ENCODE measurements around the gene CYP2W1. TPM values are rescaled to one million over a fixed set of nuclear protein-coding genes. Genes with fewer than 3 reads are reported as not detected.

The CYP2W1 gene
- total and polyA plus RNA-seq, 8 donors, result 0.12 to 0.76 (median 0.35) TPM; not detected in 1

GRCh38 chr7:936386-937054, 46.5 kb upstream of the CYP2W1 start:
- TF ChIP-seq CTCF (IDR thresholded peaks at IDR 0.05), result no peak
- ATAC-seq, result peak in 1 of 4 donors; percentile 17
- no peaks in the 10 kb centered on the region for H3K36me3 ChIP-seq
- WGBS, 2 donors, result 87 to 93% methylated on average over 18 to 22 of the region's 22 CpGs
- H3K9me3 ChIP-seq, result no peaks in the 10 kb centered on the region
- no peak for FAIRE-seq
- H3K27ac ChIP-seq, result no peak overlapping the region
- no peaks in the 10 kb centered on the region for H3K4me1 ChIP-seq
- intact Hi-C loops (cut with DNase I), result no loop called here
- H3K27me3 ChIP-seq, result no peaks in the 10 kb centered on the region
- peak in 3 of 6 donors; percentile 30 to 70 (median 54) for DNase-seq
- no peak overlapping the region for H3K4me3 ChIP-seq

GRCh38 chr7:937856-938484, 45.0 kb upstream of the CYP2W1 start:
- no peaks in the 10 kb centered on the region for H3K36me3 ChIP-seq
- no peak for TF ChIP-seq CTCF (IDR thresholded peaks at IDR 0.05)
- H3K9me3 ChIP-seq, result no peaks in the 10 kb centered on the region
- ATAC-seq (no peak), FAIRE-seq (no peak), DNase-seq (peak in 3 of 6 donors; percentile 5 to 30 (median 20))
- no peaks in the 10 kb centered on the region for H3K4me1 ChIP-seq
- H3K4me3 ChIP-seq, result no peak overlapping the region
- 86 to 93% methylated on average over 16 of the region's 16 CpGs for WGBS, 2 donors
- no peak overlapping the region for H3K27ac ChIP-seq
- intact Hi-C loops (cut with DNase I), result no loop called here
- no peaks in the 10 kb centered on the region for H3K27me3 ChIP-seq

- Histone ChIP-seq H3K36me3 (no peaks in the 10 kb centered on the region), H3K4me3 (no peak overlapping the region), H3K4me1 (no peaks in the 10 kb centered on the region), H3K9me3 (no peaks in the 10 kb centered on the region), H3K27me3 (no peaks in the 10 kb centered on the region), H3K27ac (no peak overlapping the region)
- intact Hi-C loops (cut with DNase I), result no loop called here
- WGBS, 2 donors, result 96 to 98% methylated on average over 27 of the region's 27 CpGs
- TF ChIP-seq CTCF (IDR thresholded peaks at IDR 0.05), result no peak
- peak in 3 of 6 donors; percentile 12 to 60 (median 46) for DNase-seq
- FAIRE-seq, result no peak
- ATAC-seq, result no peak
These were observed 44.3 kb upstream of the CYP2W1 start for GRCh38 chr7:938546-939185.

GRCh38 chr7:939843-940242, 43.1 kb upstream of the CYP2W1 start:
- H3K27ac ChIP-seq, result no peak overlapping the region
- H3K9me3 ChIP-seq, result no peaks in the 10 kb centered on the region
- H3K4me1 ChIP-seq, result peaks cover 0 to 4% (median 0%) of the 10 kb centered on the region in 3 donors
- H3K36me3 ChIP-seq, result no peaks in the 10 kb centered on the region
- FAIRE-seq (no peak), DNase-seq (peak in 1 of 6 donors; percentile 6), ATAC-seq (no peak)
- intact Hi-C loops (cut with DNase I), result no loop called here
- H3K4me3 ChIP-seq, result no peak overlapping the region
- H3K27me3 ChIP-seq, result no peaks in the 10 kb centered on the region
- TF ChIP-seq CTCF (IDR thresholded peaks at IDR 0.05), result no peak
- 97 to 98% methylated on average over 4 of the region's 4 CpGs for WGBS, 2 donors

Data from pancreas (tissue), 10 donors.